Esophagus muscularis mucosa (tissue), 3 donors: ENCODE measurements around the gene PPP3CA.
"Not testable (repeated sequence)": the region's sequence is repeated elsewhere in the genome, so short reads cannot be mapped to it uniquely, and the experiment has no call there.

ENCODE experiments used
- EP300 ChIP-seq: sonication (generic); formaldehyde crosslinking; IDR thresholded peaks from one replicate; pipeline ENCODE4 v1.6.1; 2017; ENCODE audit warnings: antibody characterized with exemption
- TF ChIP-seq, protein P1 (sequence below), 3 experiments: fragments of 200-600 bp in 2 of 3; fragments of 450-650 bp in 1 of 3; sonication (generic) in 2 of 3; IDR thresholded peaks; one replicate each; pipeline ENCODE4 v1.5.1; 2017 to 2019; ENCODE audit warnings: antibody characterized with exemption in 3 of 3, mild to moderate bottlenecking in 2 of 3, moderate library complexity in 1 of 3

DNA sequence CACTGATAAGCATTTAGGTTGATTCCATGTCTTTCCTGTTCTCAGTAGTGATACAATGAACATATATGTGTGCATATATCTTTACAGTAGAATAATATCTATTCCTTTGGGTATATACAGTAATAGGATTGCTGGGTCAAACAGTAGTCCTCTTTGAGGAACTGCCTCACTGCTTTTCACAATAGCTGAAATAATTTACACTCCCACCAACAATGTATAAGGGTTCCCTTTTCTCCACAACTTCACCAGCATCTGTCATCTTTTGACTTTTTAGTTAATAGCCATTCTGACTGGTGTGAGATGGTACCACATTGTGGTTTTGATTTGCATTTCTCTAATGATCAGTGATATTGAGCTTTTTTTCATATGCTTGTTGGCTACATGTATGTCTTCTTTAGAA lies 113.2 kb downstream of the PPP3CA start:
- not testable (repeated sequence) for TF ChIP-seq EP300
- TF ChIP-seq, protein P1, sequence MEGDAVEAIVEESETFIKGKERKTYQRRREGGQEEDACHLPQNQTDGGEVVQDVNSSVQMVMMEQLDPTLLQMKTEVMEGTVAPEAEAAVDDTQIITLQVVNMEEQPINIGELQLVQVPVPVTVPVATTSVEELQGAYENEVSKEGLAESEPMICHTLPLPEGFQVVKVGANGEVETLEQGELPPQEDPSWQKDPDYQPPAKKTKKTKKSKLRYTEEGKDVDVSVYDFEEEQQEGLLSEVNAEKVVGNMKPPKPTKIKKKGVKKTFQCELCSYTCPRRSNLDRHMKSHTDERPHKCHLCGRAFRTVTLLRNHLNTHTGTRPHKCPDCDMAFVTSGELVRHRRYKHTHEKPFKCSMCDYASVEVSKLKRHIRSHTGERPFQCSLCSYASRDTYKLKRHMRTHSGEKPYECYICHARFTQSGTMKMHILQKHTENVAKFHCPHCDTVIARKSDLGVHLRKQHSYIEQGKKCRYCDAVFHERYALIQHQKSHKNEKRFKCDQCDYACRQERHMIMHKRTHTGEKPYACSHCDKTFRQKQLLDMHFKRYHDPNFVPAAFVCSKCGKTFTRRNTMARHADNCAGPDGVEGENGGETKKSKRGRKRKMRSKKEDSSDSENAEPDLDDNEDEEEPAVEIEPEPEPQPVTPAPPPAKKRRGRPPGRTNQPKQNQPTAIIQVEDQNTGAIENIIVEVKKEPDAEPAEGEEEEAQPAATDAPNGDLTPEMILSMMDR (IDR thresholded peaks at IDR 0.05): not testable (repeated sequence)
